GM18867 (cell line): ENCODE data around the gene FSTL3.
"Not testable (repeated sequence)": the region's sequence is repeated elsewhere in the genome, so short reads cannot be mapped to it uniquely, and the experiment has no call there.

Source experiments
- ATAC-seq: cut with Tn5 transposase; IDR thresholded peaks from one replicate; pipeline ENCODE4 v1.9.1; 2021; ENCODE audit warnings: mild to moderate bottlenecking, moderate library complexity; ENCODE audit not compliant: unreplicated experiment

The FSTL3 gene

GRCh38 chr19:681029-682019 is 5.1 kb downstream of the FSTL3 start:
- no peak for ATAC-seq

GRCh38 chr19:682678-683320 is 6.6 kb downstream of the FSTL3 start:
- ATAC-seq = no peak

GRCh38 chr19:685454-685931 is 9.3 kb downstream of the FSTL3 start:
- no peak for ATAC-seq

- ATAC-seq = no peak
Observed at GRCh38 chr19:686589-687297, 10.6 kb downstream of the FSTL3 start.

GRCh38 chr19:687569-688166 is 11.5 kb downstream of the FSTL3 start:
- no peak for ATAC-seq

- no peak for ATAC-seq
Observed at GRCh38 chr19:688214-688613, 12.0 kb downstream of the FSTL3 start.

- no peak for ATAC-seq
Observed at GRCh38 chr19:688992-689391, 12.8 kb downstream of the FSTL3 start.

GRCh38 chr19:690203-690602 is 14.0 kb downstream of the FSTL3 start:
- no peak for ATAC-seq

GRCh38 chr19:694481-695351 is 18.5 kb downstream of the FSTL3 start:
- no peak for ATAC-seq

- ATAC-seq = no peak
Observed at GRCh38 chr19:695352-695949, 19.3 kb downstream of the FSTL3 start, which contains the start of gene PRSS57. Gene PRSS57, minus strand, starts transcription at chr19:695452. Its CDS starts 22 bp downstream, at chr19:695430.

- not testable (repeated sequence) for ATAC-seq
Observed at GRCh38 chr19:698529-698928, 22.3 kb downstream of the FSTL3 start.

- not testable (repeated sequence) for ATAC-seq
Observed at GRCh38 chr19:699885-700284, 23.7 kb downstream of the FSTL3 start.

GRCh38 chr19:702847-703246 is 26.7 kb downstream of the FSTL3 start:
- not testable (repeated sequence) for ATAC-seq

- ATAC-seq = no peak
Observed at GRCh38 chr19:703329-703650, 27.1 kb downstream of the FSTL3 start.

- no peak for ATAC-seq
Observed at GRCh38 chr19:703651-704446, 27.7 kb downstream of the FSTL3 start.

- ATAC-seq = no peak
Observed at GRCh38 chr19:704447-704741, 28.2 kb downstream of the FSTL3 start.

GRCh38 chr19:708154-709143 is 32.3 kb downstream of the FSTL3 start, which contains the start of gene PALM:
Gene PALM, plus strand, starts transcription at chr19:708935. Its CDS starts 212 bp downstream, at chr19:709147.
- ATAC-seq = no peak
